ENCODE results near the gene CCNE1.
"Not testable (repeated sequence)": the region's sequence is repeated elsewhere in the genome, so short reads cannot be mapped to it uniquely, and the experiment has no call there.

The CCNE1 gene

GRCh38 chr19:29781386-29782259 lies 30.2 kb upstream of the CCNE1 start:
- no peak overlapping the region for H3K4me3 Mint-ChIP-seq
- H3K4me1 Mint-ChIP-seq (ENCODE audit: low read depth), result peaks cover 3% of the 10 kb centered on the region
- no peaks in the 10 kb centered on the region for H3K9me3 Mint-ChIP-seq
- H3K27ac Mint-ChIP-seq, result no peak overlapping the region
- no peaks in the 10 kb centered on the region for H3K36me3 Mint-ChIP-seq (ENCODE audit: low read depth)
- no peaks in the 10 kb centered on the region for H3K27me3 Mint-ChIP-seq (ENCODE audit: low read depth)

GRCh38 chr19:29782260-29782580 lies 29.6 kb upstream of the CCNE1 start:
- no peaks in the 10 kb centered on the region for H3K27me3 Mint-ChIP-seq (ENCODE audit: low read depth)
- no peak overlapping the region for H3K4me3 Mint-ChIP-seq
- no peaks in the 10 kb centered on the region for H3K36me3 Mint-ChIP-seq (ENCODE audit: low read depth)
- no peak overlapping the region for H3K27ac Mint-ChIP-seq
- no peaks in the 10 kb centered on the region for H3K9me3 Mint-ChIP-seq
- peaks cover 3% of the 10 kb centered on the region for H3K4me1 Mint-ChIP-seq (ENCODE audit: low read depth)

GRCh38 chr19:29783627-29784190 lies 28.1 kb upstream of the CCNE1 start:
- H3K27me3 Mint-ChIP-seq (ENCODE audit: low read depth), result no peaks in the 10 kb centered on the region
- H3K4me3 Mint-ChIP-seq, result no peak overlapping the region
- H3K9me3 Mint-ChIP-seq, result no peaks in the 10 kb centered on the region
- peaks cover 3% of the 10 kb centered on the region for H3K4me1 Mint-ChIP-seq (ENCODE audit: low read depth)
- no peak overlapping the region for H3K27ac Mint-ChIP-seq
- no peaks in the 10 kb centered on the region for H3K36me3 Mint-ChIP-seq (ENCODE audit: low read depth)

- no peak overlapping the region for H3K4me3 Mint-ChIP-seq
- no peaks in the 10 kb centered on the region for H3K9me3 Mint-ChIP-seq
- H3K27ac Mint-ChIP-seq, result no peak overlapping the region
- H3K27me3 Mint-ChIP-seq (ENCODE audit: low read depth), result no peaks in the 10 kb centered on the region
- peaks cover 3% of the 10 kb centered on the region for H3K4me1 Mint-ChIP-seq (ENCODE audit: low read depth)
- no peaks in the 10 kb centered on the region for H3K36me3 Mint-ChIP-seq (ENCODE audit: low read depth)
These were observed 27.1 kb upstream of the CCNE1 start for GRCh38 chr19:29784598-29785223.

- H3K36me3 Mint-ChIP-seq (ENCODE audit: low read depth), result no peaks in the 10 kb centered on the region
- no peaks in the 10 kb centered on the region for H3K27me3 Mint-ChIP-seq (ENCODE audit: low read depth)
- H3K4me3 Mint-ChIP-seq, result no peak overlapping the region
- peaks cover 7% of the 10 kb centered on the region for H3K4me1 Mint-ChIP-seq (ENCODE audit: low read depth)
- no peaks in the 10 kb centered on the region for H3K9me3 Mint-ChIP-seq
- H3K27ac Mint-ChIP-seq, result no peak overlapping the region
These were observed 26.4 kb upstream of the CCNE1 start for GRCh38 chr19:29785360-29785759.

- peaks cover 7% of the 10 kb centered on the region for H3K4me1 Mint-ChIP-seq (ENCODE audit: low read depth)
- no peaks in the 10 kb centered on the region for H3K9me3 Mint-ChIP-seq
- no peak overlapping the region for H3K27ac Mint-ChIP-seq
- no peaks in the 10 kb centered on the region for H3K27me3 Mint-ChIP-seq (ENCODE audit: low read depth)
- H3K4me3 Mint-ChIP-seq, result no peak overlapping the region
- no peaks in the 10 kb centered on the region for H3K36me3 Mint-ChIP-seq (ENCODE audit: low read depth)
These were observed 25.7 kb upstream of the CCNE1 start for GRCh38 chr19:29785955-29786589.

GRCh38 chr19:29787281-29787680 lies 24.5 kb upstream of the CCNE1 start:
- Mint-ChIP-seq H3K4me1 (ENCODE audit: low read depth) (peaks cover 7% of the 10 kb centered on the region), H3K9me3 (no peaks in the 10 kb centered on the region), H3K4me3 (no peak overlapping the region), H3K27ac (no peak overlapping the region), H3K36me3 (ENCODE audit: low read depth) (no peaks in the 10 kb centered on the region), H3K27me3 (ENCODE audit: low read depth) (no peaks in the 10 kb centered on the region)

- H3K27ac Mint-ChIP-seq, result no peak overlapping the region
- no peaks in the 10 kb centered on the region for H3K9me3 Mint-ChIP-seq
- H3K4me1 Mint-ChIP-seq (ENCODE audit: low read depth), result peaks cover 8% of the 10 kb centered on the region
- H3K27me3 Mint-ChIP-seq (ENCODE audit: low read depth), result no peaks in the 10 kb centered on the region
- H3K36me3 Mint-ChIP-seq (ENCODE audit: low read depth), result no peaks in the 10 kb centered on the region
- no peak overlapping the region for H3K4me3 Mint-ChIP-seq
These were observed 22.8 kb upstream of the CCNE1 start for GRCh38 chr19:29789007-29789406.

- peaks cover 5% of the 10 kb centered on the region for H3K27me3 Mint-ChIP-seq (ENCODE audit: low read depth)
- H3K36me3 Mint-ChIP-seq (ENCODE audit: low read depth), result no peaks in the 10 kb centered on the region
- H3K4me1 Mint-ChIP-seq (ENCODE audit: low read depth), result peaks cover 6% of the 10 kb centered on the region
- H3K27ac Mint-ChIP-seq, result no peak overlapping the region
- no peaks in the 10 kb centered on the region for H3K9me3 Mint-ChIP-seq
- no peak overlapping the region for H3K4me3 Mint-ChIP-seq
These were observed 18.6 kb upstream of the CCNE1 start for GRCh38 chr19:29793116-29793727.

GRCh38 chr19:29794490-29794889 lies 17.3 kb upstream of the CCNE1 start:
- H3K9me3 Mint-ChIP-seq; H3K27me3 Mint-ChIP-seq (ENCODE audit: low read depth); H3K36me3 Mint-ChIP-seq (ENCODE audit: low read depth); H3K4me1 Mint-ChIP-seq (ENCODE audit: low read depth); H3K4me3 Mint-ChIP-seq; H3K27ac Mint-ChIP-seq: not testable (repeated sequence)

- Mint-ChIP-seq H3K27me3 (ENCODE audit: low read depth) (peaks cover 8% of the 10 kb centered on the region), H3K4me1 (ENCODE audit: low read depth) (peaks cover 2% of the 10 kb centered on the region)
These were observed 16.2 kb upstream of the CCNE1 start for GRCh38 chr19:29795461-29796172.

GRCh38 chr19:29796173-29796573 lies 15.6 kb upstream of the CCNE1 start:
- Mint-ChIP-seq H3K4me3 (no peak overlapping the region), H3K4me1 (ENCODE audit: low read depth) (peaks cover 2% of the 10 kb centered on the region), H3K36me3 (ENCODE audit: low read depth) (no peaks in the 10 kb centered on the region), H3K27ac (no peak overlapping the region), H3K27me3 (ENCODE audit: low read depth) (peaks cover 8% of the 10 kb centered on the region), H3K9me3 (no peaks in the 10 kb centered on the region)

More at GRCh38 chr19:29795461-29796172, 16.2 kb upstream of the CCNE1 start:
- Mint-ChIP-seq H3K9me3 (no peaks in the 10 kb centered on the region), H3K36me3 (ENCODE audit: low read depth) (no peaks in the 10 kb centered on the region), H3K4me3 (no peak overlapping the region), H3K27ac (no peak overlapping the region)

GRCh38 chr19:29798774-29799497 lies 12.9 kb upstream of the CCNE1 start:
- no peak overlapping the region for H3K4me3 Mint-ChIP-seq
- no peak overlapping the region for H3K27ac Mint-ChIP-seq
- H3K36me3 Mint-ChIP-seq (ENCODE audit: low read depth), result no peaks in the 10 kb centered on the region
- no peaks in the 10 kb centered on the region for H3K4me1 Mint-ChIP-seq (ENCODE audit: low read depth)
- H3K9me3 Mint-ChIP-seq, result no peaks in the 10 kb centered on the region
- H3K27me3 Mint-ChIP-seq (ENCODE audit: low read depth), result peaks cover 8% of the 10 kb centered on the region

Measured in T-helper 1 cell treated with Interleukin-12 subunit alpha and Interleukin-12 subunit beta and Interleukin-4 antibody, amounts not matched to agents 30 μg/mL and 1 μg/mL, for 36 hours (primary cell).